HG02884 (cell line): ENCODE data around the gene CYFIP2.

Experiments used
- ATAC-seq: cut with Tn5 transposase; IDR thresholded peaks from one replicate; pipeline ENCODE4 v1.9.1; 2021; ENCODE audit warnings: mild to moderate bottlenecking, moderate library complexity; ENCODE audit not compliant: unreplicated experiment

The CYFIP2 gene

GRCh38 chr5:157253547-157253946, 12.4 kb upstream of the CYFIP2 start:
- peak; percentile 36 for ATAC-seq

DNA sequence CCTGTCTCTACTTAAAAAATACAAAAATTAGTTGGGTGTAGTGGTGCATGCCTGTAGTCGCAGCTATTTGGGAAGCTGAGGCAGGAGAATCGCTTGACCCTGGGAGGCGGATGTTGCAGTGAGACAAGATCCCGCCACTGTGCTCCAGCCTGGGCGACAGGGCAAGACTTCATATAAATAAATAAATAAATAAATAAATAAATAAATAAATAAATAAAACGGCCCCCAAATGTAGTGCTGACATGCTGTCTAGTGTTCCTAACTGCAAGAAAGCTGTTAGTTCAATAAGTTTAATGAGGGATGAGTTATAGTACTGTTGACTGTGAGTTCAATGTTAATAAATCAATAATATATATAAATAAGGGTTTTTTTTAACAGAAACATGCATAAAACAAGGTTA, 7.5 kb upstream of the CYFIP2 start:
- ATAC-seq, result no peak

GRCh38 chr5:157259699-157260098, 6.2 kb upstream of the CYFIP2 start:
- no peak for ATAC-seq

GRCh38 chr5:157263496-157264090, 2.3 kb upstream of the CYFIP2 start:
- ATAC-seq, result no peak

DNA sequence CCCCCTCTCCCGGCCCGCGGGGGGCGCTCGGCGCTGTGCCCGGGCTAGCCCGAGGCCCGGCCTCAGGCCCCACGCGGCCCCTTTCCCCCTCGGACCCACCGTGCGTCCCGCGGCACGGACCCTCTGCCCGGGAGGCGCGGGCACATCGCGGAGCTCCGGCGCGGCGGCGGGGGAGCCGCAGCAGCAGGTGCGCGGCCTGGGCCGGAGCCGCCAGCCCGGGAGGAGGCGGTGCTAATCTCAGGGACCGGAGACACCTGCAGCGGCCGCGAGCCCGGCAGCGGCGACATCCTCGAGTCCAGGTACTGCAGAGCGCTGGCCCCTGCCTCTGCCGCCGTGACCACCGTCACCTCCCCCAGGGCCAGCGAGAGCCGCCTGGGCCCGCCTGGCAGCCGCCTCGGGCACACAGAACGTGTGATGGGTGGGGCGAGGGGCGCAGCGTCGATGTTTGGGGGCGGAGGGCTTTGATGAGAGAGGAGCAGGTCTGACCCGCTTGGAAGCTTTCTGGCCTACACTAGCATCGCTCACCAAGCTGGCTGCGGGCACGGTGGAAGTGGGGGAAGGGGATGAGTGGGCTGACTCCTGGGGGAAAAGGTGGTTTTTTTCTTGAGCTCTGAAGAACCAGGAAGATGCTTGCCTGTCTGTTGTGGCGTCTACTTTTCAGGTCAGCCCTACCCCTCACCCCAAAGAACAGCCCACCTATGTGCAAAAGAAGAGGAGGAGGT, 524 bp downstream of the CYFIP2 start:
- ATAC-seq, result peak; percentile 41

DNA sequence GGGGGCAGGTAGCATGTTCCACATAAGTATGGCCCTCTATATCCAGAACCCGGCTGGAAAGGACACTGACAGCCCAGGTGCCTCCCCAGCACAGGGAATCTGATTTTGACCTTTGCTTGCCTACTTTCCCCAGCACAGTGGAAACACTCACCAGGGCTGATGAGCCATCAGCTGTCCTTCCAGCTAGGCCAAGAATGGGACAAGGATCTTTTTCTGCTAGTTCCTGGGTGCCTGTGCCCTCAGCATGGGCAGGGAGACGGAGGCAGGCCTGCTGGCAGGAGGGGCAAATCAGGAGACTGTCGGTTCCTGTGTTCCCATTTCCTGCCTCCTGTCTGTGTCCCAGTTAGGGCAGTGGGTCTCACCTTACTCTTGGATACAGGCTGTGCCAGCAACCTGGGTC, 1.1 kb downstream of the CYFIP2 start:
- no peak for ATAC-seq

DNA sequence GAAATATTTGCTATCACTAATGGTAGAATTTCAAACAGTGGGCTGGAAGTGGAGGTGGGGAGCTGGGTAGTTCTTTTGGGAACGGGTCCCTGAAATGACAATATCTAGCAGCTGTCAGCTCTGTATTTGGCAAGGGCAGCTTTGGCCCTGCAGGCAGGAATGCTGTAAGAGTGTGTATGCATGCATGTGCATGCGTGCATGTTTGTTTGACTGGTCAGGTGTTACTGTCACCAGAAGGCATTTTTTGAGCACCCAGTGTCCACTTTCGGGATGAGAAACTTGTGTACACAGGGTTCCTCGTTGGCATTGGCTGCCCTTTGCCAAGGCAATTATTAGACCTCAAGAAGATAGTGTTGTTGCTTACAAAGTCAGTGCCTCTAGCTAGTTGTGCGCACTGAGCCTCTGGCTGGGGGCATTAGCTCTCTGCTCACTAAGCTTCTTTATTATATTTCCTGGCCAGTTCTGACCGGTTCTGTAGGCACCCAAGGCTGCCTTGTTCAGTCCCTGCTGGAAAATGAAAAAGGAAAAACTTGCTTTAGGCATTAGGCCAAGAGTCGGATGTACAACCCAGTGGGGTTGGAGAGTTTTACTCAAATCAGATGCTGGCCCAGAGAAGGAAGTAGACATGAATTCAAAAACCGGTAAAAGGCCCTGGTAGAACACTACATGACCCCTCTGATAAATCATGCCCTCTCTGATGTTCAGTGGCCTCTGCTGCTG, 2.0 kb downstream of the CYFIP2 start:
- ATAC-seq, result no peak

DNA sequence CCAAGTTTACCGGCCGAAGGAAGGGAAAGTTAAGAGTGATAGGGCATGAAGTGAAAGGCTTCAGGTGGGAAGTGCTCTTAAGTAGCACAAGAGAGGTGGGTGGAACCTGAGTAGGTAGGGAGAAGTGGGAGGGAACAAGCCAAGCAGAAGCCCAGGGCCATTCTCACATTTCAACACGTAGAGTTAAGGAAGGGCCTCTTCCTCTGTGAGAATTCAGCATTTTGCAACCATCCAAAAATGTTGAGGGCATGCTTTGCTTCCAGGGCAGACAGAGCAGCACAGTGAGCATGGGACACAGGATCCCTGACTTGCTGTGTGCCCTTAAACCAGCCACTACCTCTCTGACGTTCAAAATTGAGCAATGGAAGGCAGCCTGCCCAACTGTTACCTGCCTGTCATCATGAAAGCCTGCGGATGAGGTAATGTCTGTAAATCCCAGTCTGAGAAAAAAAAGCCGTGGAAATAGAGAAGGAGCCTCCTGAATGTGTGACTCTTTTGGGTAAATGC, 3.3 kb downstream of the CYFIP2 start:
- no peak for ATAC-seq

DNA sequence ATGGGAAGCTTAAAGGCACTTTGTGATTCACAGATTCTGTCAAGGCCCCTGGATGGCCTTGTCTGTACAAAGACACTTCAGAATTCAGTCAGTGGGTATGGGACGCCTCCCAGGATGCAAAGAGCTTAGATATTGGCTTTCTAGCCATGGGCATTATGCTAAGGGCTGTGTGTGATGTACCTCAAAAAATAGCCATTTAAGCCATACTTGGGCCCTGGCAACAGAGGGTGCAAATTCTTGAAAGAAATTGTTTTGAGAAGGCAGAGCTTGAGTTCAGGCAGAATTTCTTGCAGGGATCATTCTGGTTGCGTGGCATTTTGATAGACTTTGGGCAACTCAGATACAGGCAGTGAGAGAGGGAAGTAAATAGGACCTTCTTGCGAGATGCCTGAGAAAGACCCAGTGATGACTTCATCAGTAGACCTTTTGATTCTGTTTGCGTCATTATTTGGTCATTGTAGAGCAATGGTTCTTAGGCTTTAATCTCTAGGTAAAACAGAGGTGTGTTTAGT, 3.9 kb downstream of the CYFIP2 start:
- ATAC-seq, result no peak

GRCh38 chr5:157270771-157271170, 4.8 kb downstream of the CYFIP2 start:
- ATAC-seq, result no peak

DNA sequence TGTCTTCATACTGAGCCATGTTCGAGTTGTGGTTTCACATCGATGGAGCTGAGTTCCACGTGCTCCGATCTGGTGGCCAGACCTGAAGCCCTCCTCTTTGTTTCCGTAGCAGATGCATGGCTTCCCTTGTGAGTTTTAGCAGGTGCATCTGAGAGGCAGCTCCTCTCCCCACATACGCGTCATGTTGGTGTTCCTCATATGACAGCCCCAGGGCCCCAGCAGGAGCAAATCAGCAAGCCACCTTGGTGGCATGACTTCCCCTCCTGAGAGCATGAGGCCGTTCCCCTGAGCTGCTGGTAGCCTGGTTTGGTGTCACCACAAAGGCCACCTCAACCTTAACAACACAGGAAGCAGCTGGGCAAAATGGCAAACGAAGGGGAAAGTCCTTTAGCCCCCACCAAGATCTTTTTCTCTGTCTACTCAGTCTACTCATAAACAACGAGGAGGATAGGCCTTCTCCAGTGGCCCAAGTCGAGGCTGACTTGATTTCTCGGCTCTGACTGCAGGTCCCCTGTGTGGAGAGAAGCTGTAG, 5.9 kb downstream of the CYFIP2 start:
- ATAC-seq, result peak; percentile 78

DNA sequence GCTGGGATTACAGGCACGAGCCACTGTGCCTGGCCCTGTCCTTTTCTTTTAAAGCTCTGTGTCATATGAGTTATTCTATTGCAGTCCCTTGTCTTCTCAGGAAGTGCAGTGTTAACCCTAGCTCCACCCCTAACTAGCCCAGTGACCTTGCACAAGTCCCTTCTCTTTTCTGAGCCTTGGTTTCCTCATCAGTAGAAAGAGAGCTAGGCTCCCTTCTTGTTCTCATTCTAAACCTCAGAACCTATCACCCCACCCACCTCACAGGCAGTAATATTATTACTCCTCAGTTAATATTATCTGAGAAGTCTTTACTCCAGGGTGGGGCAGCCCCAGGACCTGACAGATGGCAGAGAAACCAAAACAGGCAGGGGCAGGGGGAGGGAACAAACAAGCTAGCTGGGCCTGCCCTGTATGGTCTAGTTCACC, 7.2 kb downstream of the CYFIP2 start:
- peak; percentile 42 for ATAC-seq

GRCh38 chr5:157275403-157275802, 9.5 kb downstream of the CYFIP2 start:
- no peak for ATAC-seq

- ATAC-seq, result no peak
Observed at GRCh38 chr5:157278319-157279037, 12.6 kb downstream of the CYFIP2 start.

DNA sequence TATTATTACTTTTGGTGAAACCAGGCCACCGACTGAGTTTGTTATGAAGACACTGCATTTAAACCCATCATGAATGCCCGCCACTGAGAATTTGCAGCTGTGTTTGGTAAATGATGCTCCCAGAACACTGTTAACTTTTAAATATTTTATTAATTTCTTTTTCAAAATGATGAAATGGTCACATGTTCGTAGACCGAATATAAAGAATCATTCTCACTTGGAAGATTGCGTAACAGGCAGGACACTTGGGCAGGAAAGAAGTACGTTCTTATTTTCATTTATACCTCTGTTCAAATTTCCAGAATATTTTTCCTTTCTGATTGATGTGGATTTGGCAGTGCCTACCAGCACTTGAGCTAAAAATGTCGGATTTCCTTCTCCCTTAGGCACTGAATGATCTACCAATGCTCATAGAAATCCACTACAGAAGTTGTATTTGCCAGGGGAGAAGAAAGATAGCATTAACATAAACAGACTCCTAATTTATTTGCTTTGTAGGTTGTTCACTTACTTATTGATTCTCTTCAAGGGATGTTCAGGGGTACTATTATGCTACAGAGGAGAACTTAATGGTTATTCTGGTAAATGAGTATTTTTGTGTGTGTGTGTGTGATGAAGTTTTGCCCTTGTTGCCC, 13.8 kb downstream of the CYFIP2 start:
- no peak for ATAC-seq

GRCh38 chr5:157280927-157281326, 15.0 kb downstream of the CYFIP2 start:
- no peak for ATAC-seq

DNA sequence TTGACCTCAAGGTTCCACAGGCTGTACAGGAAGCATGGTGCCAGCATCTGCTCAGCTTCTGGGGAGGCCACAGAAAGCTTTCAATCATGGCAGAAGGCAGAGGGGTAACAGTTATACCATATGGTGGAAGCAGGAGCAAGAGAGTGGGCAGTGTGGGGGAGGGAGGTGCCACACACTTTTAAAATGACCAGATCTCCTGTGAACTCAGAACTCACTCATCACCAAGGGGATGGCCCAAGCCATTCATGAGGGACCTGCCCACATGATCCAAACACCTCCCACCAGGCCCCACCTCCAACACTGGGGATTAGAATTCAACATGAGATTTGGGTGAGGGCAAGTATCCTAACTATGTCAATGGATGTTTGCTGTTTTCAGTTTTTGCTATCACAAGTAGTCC, 16.2 kb downstream of the CYFIP2 start:
- ATAC-seq, result no peak

GRCh38 chr5:157283434-157283833, 17.5 kb downstream of the CYFIP2 start:
- ATAC-seq, result peak; percentile 95

DNA sequence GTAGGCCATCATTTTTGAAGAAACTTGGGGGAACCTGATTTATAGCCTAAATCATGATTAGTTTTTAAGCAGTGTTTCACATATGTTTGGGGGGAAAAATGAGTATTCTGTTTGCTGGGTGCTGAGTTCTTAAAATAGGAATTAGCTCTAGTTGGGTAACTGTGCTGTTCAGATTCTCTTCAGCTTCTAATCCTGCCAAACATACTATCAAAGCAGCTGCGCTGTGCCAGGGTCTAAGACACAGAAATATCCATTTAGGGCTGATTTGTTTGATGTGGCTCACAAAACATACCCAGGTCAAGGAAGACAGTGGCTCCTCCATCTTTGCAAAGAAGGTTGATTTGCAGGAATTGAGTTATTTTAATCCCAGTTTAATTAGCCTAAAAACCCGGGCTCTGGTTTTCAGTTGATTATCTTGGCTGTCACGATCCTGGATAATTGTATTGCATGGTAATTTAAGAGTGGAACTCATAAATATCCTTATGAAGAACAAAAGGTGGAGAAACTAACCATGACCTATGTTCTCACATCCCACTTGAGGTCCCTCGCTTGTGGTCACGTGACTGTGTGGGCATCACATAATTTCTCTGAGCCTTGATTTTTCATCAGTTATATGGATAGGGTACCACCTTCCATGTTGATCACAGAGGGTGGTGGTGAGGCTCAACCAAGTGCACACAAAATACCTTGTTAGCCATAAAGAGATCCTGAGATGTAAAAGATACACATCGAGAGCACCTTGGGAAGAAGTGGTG, 18.7 kb downstream of the CYFIP2 start:
- no peak for ATAC-seq
